ENCODE data around the gene DDX17. TPM values are rescaled to one million over a fixed set of nuclear protein-coding genes. Genes with fewer than 3 reads are reported as not detected.

Gene DDX17
- total RNA-seq, 8 experiments from 2014 or later: 209 to 667 (median 286) TPM

GRCh38 chr22:38433871-38434270 is 72.2 kb downstream of the DDX17 start:
- no peak for ATAC-seq (replicated peaks in 6 of 8)
- H3K27ac ChIP-seq: no peak overlapping the region
- WGBS, 10 experiments: 49 to 95% (median 60%) methylated on average over 1 to 6 of the region's 8 CpGs; no CpG with 5 or more reads in 4 of the 10 experiments
- in situ Hi-C loops (cut with MboI; ENCODE audit: low pct_unique_long_range_greater_than_20kb in 2 of 9, low sequenced_read_pairs in 9 of 9, unreplicated experiment in 9 of 9): no loop called here
- H3K4me3 ChIP-seq: no peak overlapping the region
- H3K4me1 ChIP-seq (replicated peaks in 1 of 2): peaks cover 13 to 40% of the 10 kb centered on the region in 2 donors

Other genes starting within 250 kb of the DDX17 start
- 10 to 100 TPM; 14.6 to 38.5 (median 20.4) TPM for gene TMEM184B, start 233.3 kb downstream of the DDX17 start, total RNA-seq
- 100 to 1,000 TPM in 7 of 8 experiments, 10 to 100 TPM in 1; 46.6 to 179 (median 136) TPM for gene CSNK1E, start 188.9 kb downstream of the DDX17 start, total RNA-seq
- gene KCNJ4, start 51.1 kb downstream of the DDX17 start, total RNA-seq: 1 to 10 TPM in 5 of 8 experiments, under 1 TPM in 2, not detected in 1; 0.20 to 6.0 (median 3.3) TPM
- 10 to 100 TPM in 2 of 8 experiments, 1 to 10 TPM in 6; 2.4 to 34.6 (median 7.3) TPM for gene KDELR3, start 38.2 kb downstream of the DDX17 start, total RNA-seq
- 1 to 10 TPM in 3 of 8 experiments, under 1 TPM in 5; 0.15 to 7.4 (median 0.67) TPM for gene DMC1, start 63.9 kb upstream of the DDX17 start, total RNA-seq
- gene FAM227A, start 150.1 kb upstream of the DDX17 start, total RNA-seq: 1 to 10 TPM in 7 of 8 experiments, under 1 TPM in 1; 0.66 to 7.8 (median 5.8) TPM
- 10 to 100 TPM; 18.7 to 42.4 (median 26.4) TPM for gene CBY1, start 150.3 kb upstream of the DDX17 start, total RNA-seq
- gene TOMM22, start 175.6 kb upstream of the DDX17 start, total RNA-seq: 10 to 100 TPM; 42.2 to 84.3 (median 59.5) TPM
- 10 to 100 TPM; 25.8 to 56.7 (median 28.9) TPM for gene JOSD1, start 194.6 kb upstream of the DDX17 start, total RNA-seq
- gene GTPBP1, start 199.6 kb upstream of the DDX17 start, total RNA-seq: 10 to 100 TPM; 28.8 to 88.7 (median 35.1) TPM
- gene SUN2, start 249.7 kb upstream of the DDX17 start, total RNA-seq: 10 to 100 TPM; 29.8 to 49.9 (median 38.0) TPM